ENCODE results near the gene PLPP1. TPM values are rescaled to one million over a fixed set of nuclear protein-coding genes. Genes with fewer than 3 reads are reported as not detected.

The PLPP1 gene
- total RNA-seq, 1 donor from 2014 or later: 36.2 TPM

DNA sequence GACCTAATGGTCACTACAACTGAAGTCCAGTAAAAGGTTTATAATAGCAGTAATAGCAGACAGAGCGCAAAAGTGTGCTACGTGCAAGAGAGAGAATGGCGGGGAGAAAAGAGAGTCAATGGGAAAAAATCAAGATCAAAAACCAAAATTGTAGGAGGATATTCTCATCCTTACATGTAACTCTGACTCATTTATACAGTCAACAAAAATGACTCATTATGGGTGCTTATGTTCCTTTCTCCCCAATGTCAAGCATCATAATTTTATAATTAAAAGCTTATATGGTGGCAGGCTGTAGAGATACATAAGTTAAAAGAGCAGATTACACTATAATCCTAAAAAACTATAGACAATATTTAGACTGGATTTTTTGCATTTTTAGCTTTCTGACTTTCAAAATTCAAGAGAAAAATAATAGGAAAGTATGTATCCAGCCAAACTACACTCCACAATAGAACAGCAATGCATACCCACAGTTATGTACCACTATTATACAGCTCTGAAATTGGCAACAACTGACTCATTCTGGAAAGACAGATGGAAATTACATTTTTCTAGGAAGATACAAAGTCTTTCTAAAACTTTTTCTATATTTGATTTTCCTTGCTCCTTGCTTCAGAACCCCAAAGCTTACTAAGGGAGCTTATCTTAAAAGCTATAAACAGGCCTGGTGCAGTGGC, 78.4 kb downstream of the PLPP1 start:
- no peak overlapping the region for H3K4me3 ChIP-seq (ENCODE audit: low read depth, low read length)
- DNase-seq (ENCODE audit: low read depth): no peak
- TF ChIP-seq CTCF (conservative IDR thresholded peaks at IDR 0.05; ENCODE audit: low read depth, low read length): no peak

- DNase-seq (ENCODE audit: low read depth): no peak
- no peak for TF ChIP-seq CTCF (conservative IDR thresholded peaks at IDR 0.05; ENCODE audit: low read depth, low read length)
- H3K4me3 ChIP-seq (ENCODE audit: low read depth, low read length): no peak overlapping the region
Measured at GRCh38 chr5:55454282-55454681, 80.5 kb downstream of the PLPP1 start.

GRCh38 chr5:55453211-55453610, 81.6 kb downstream of the PLPP1 start:
- no peak overlapping the region for H3K4me3 ChIP-seq (ENCODE audit: low read depth, low read length)
- no peak for TF ChIP-seq CTCF (conservative IDR thresholded peaks at IDR 0.05; ENCODE audit: low read depth, low read length)
- DNase-seq (ENCODE audit: low read depth): no peak

DNA sequence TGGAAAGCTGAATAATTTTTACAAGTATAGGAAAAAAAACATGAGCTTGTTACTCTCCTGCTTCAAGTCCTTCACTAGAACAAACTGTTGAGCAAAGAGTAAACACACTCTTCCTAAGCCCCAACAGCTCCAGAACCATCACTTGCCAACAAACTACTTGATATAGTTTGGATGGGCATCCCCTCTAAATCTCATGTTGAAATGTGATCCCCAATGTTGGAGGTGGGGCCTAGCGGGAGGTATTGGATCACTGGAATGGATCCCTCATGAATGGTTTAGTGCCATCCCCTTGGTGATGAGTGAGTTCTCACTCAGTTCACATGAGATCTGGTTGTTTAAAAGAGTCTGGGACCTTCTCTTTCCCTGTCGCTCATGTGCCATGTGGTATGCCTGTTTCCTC, 82.8 kb downstream of the PLPP1 start:
- no peak overlapping the region for H3K4me3 ChIP-seq (ENCODE audit: low read depth, low read length)
- no peak for TF ChIP-seq CTCF (conservative IDR thresholded peaks at IDR 0.05; ENCODE audit: low read depth, low read length)
- DNase-seq (ENCODE audit: low read depth): no peak

- no peak for TF ChIP-seq CTCF (conservative IDR thresholded peaks at IDR 0.05; ENCODE audit: low read depth, low read length)
- H3K4me3 ChIP-seq (ENCODE audit: low read depth, low read length): no peak overlapping the region
- no peak for DNase-seq (ENCODE audit: low read depth)
Measured at GRCh38 chr5:55450050-55450765, 84.6 kb downstream of the PLPP1 start.

- H3K4me3 ChIP-seq (ENCODE audit: low read depth, low read length): no peak overlapping the region
- no peak for TF ChIP-seq CTCF (conservative IDR thresholded peaks at IDR 0.05; ENCODE audit: low read depth, low read length)
- no peak for DNase-seq (ENCODE audit: low read depth)
Measured at GRCh38 chr5:55446640-55447351, 88.0 kb downstream of the PLPP1 start.

Measured in epithelial cell of proximal tubule (primary cell).